Inflammatory macrophage (primary cell): ENCODE measurements around the gene LIPJ.

Experiments used
- DNase-seq, 2 donors: peaks; one replicate each; pipeline ENCODE4 v3.0.0-alpha.2; 2020 to 2022

Gene LIPJ

DNA sequence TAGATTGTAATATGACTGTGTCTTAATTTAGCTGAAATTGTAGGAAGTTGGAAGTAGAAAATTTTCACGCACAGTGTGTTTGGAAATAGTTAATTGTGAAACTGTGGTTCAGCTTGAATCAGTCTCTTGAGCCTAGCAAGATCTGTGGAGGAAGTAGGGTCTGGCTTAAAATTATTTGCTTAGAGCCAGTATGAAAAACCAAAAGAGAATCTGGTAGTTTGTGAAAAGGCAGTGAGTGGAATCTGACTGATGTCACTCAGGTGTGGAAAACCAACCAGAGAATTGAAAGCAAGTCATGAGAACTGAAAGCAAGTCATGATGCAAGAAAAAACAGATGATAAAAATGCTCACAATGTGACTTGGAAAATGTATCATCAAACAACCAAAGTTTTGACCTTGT is 11.5 kb downstream of the LIPJ start:
- peak; percentile 90 to 98 for DNase-seq

DNA sequence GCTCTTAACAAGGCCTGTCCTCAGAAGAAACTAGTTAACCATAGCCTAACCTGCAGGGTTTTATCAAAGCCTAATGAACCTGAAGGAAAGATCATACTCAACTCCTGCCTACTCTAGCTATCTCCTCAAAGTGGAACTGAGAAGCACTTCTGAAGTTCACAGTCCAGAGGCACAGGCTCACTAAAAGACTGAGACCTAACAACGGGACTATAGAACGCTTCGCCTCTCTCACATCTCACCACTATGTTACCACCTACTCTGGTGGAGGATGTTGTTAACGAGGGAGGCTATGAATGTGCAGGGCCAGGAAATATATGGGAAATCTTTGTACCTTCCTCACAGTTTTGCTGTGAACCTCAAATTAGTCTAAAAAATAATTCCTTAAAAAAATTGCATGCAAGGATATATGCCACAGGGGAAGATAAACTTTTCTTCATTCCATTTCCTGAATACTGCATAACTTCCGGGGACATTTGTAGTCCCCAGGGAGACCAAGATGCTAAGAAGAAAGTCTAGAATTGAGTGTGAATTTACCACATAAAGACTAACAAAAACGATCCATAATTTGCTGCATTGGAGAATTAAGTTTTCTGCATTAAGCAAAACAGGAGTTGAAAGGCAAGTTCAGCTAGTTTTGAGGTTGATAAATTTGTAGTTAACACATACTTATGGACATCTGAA is 21.6 kb downstream of the LIPJ start:
- no peak for DNase-seq

DNA sequence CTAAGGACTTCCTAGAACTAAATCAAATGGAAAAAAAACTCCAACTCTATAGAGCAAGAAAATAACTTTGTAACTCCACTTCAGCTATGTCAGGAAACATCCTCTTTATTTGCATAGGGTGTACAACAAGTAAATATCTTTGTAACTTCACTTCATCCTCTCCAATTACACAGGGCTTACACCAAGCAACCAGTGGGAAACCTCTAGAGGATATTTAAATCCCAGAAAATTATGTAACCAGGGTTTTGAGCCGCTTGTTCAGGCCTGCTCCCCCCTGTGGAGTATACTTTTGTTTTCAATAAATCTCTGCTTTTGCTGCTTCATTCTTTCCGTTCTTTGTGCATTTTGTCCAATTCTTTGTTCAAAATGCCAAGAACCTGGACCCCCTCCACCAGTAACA is 22.2 kb downstream of the LIPJ start:
- no peak for DNase-seq

DNA sequence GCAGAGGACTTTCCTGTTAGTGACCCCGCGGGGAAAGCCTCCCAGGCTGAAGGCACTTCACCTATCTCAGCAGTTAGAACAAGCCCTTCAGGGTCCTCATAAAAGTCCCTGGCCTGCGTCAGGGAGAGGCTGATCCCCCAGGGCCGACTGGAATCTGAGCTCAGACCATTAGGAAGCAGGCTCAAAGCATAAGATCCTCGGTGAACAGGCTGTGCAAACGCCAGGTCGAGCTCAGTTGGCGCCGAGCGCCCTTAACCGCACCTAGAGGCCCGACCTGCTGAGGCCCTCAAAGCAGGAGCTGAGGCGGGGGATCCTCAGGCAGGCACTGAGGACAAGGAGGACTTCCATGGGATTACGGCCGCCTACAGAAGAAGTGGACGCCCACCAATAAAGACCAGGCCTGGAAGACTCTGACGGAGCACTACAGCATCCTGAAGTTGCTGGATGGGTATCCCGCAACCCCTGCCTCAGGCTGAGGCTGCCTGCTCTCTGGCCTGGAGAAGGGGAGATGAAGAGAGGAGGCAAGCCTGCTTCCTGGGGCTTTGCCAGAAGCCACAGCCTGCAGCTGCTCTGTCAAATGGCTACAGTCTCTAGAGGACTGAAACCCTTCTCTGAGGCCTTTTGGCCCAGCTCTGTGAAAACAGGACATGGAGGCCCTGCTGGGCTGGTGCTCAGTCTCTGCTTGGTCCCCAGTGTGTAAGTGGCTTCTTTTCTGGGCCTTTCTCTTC is 29.9 kb downstream of the LIPJ start:
- DNase-seq, result no peak

DNA sequence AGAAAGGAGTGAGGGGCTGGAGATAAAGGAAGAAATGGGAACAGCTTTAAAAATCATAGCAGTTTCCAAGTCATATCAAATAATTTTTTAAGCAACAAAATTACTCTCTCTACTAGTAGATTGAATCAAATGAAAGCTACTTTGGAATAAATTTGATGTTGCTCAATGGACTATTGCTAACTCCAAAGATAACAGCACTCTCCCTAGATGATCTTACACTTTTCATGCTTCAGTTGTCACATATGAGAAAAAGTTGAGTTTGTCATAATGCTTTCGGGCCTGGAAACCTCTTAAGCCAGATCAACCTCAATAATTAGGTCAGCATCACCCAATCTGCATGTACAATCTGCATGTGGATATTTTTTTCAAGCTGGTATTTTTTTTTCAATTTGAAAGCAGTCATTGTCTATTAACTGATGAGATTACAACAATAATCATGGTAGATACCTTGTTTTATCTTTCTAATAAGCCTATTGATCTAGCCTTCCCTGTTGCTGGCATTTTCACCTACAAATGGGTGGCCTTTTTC is 31.3 kb downstream of the LIPJ start:
- no peak for DNase-seq

DNA sequence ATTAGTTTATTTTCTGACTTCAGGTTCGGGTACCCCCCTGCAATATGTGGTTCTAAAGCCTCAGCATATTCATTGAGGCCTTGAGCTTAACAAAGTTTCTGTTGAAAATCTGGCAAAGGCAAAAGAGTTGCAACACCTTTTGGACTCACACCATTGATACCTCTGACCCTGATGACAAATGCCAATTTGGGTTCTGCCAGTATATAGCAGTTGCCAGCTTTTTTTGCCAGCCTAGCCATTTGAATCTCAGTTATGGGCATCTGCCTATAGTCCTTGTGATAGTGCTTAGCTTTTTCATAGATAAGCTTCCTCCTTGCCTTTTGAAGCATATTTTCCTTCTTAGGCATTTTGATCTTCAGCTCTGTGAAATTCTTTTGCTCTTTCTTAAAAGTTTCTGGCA is 31.9 kb downstream of the LIPJ start:
- no peak for DNase-seq

DNA sequence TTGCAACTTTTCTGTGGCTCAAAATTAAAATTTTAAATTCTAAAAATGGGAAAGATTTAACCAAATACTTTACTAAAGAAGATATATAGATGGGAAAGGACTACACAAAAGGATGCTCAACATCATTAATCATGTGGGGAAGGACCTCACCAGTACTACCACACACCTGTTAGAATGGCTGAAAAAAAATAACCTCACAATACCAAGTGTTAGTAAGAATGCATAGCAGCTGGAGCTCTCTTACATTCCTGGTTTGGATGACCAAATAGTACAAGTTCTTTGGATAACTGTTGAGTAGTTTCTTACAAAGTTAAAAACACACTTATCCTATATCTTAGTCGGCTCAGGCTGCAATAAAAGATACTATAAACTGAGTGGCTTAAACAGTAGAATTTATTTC is 33.9 kb downstream of the LIPJ start:
- DNase-seq, result no peak

DNA sequence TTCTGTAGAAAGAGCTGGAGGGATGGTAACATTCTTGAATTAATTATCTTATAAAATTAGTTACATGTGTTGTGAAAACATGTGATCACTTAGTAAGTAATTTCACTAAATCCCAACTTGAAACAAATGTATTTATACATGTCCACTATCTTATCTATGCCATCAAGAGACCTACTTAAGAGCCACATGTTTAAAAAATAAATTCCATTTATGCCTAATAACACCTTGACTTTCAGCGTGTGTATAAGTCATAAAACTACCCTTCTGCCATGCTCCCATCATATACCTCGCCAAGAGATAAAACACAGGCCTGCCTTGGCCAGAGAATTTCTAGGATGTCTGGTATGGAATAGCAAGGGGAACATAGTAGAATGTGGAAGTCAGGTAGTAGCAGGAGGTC is 37.3 kb downstream of the LIPJ start:
- no peak for DNase-seq

DNA sequence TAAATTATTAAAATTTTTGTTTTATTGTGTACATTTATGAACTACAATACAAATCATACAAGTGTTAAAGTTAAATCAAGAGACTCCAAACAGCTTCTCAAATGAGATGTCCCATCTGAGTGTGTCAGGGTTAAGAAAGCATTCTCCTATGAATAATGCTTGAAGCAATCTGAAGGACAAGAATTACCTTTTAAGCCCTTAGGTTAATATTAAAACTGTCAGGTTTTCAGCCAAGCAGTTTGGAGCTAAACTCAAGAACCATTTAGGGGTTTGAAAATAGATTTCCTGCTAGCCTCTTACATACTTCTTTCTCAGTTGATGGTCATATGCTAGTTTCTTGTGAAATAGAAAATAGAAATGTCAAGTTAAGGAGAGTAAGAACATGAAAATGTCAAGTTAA is 38.3 kb downstream of the LIPJ start:
- no peak for DNase-seq

DNA sequence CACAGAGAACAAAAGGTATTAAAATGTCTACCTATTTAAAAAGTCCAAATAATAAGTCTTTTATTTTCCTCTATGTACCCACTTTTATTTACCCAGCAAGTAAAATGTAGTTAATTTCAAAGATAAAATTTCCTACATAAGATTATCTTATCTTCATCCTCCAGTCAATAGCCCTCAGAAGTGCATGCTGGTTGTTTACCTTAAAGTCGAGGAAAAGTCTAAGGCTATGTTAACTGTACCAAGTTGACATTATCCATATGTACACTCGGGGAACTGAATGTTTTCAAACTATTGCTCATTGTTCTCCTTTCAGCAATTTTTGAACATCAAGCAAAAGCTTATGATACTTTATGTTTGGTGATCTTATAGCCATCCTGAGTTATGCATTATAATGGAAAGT is 53.6 kb downstream of the LIPJ start:
- DNase-seq, result no peak

DNA sequence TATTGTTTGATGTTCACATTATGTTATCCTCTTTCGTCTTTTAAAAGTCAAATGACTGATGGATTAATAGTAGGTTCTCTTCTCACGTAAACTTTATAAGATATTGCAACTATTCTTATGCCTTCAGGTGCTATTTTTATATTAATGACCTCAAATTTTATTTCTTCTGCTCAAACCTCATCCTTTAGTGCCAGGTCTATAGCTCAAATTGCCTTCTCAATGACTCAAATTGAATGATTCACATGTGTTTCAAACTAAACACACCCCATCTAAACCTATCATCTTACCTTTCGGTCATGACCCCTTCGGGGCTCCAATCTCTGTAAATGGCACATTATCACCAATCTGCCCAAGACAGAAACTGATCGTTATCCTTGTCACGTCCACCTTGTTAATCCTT is 55.6 kb downstream of the LIPJ start:
- DNase-seq, result no peak

DNA sequence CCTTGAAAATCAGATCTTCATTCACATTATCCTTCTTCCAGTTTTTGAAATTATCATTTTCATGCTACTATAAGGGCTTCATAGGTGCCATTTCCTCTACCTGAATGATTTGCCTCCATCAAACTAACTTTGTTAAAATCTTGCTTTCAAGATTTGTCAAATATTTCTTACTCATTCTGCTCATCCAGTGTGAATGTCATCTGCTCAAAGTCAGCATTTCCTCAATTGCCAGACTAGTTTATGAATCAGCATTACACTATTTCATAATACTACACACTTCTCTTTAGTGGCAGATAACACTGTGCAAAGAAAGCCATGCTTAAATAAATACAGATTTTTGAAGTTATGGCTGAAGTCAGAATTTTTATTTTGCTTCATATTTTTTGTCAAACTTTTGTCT is 56.4 kb downstream of the LIPJ start:
- peak; percentile 58 to 79 for DNase-seq

DNA sequence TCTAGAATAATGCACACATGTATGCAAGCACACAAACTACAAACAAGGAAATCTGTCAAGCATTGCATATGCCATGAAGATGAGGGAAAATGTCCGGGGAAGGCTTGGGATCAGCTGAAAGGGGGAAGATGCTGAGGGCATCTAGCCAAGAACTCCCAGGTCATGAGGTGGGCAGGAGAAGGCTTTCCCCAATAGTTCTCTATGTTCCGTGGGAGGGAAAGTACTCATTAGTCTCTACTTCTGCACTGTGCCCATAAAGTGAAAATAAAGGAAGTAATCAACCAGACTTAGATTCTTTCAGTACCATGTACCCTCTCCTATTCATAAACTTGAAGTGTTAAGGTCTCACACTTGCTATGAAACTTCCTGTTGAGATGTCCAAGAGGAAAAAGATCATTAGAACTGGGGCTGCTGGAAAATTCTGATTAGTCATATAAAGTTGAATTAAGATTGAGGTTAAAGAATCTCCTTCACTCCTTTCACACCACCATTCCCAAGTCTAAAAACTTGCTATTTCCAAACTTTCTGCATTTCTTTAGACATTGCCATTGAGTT is 60.6 kb downstream of the LIPJ start:
- DNase-seq, result peak; percentile 38 to 58

DNA sequence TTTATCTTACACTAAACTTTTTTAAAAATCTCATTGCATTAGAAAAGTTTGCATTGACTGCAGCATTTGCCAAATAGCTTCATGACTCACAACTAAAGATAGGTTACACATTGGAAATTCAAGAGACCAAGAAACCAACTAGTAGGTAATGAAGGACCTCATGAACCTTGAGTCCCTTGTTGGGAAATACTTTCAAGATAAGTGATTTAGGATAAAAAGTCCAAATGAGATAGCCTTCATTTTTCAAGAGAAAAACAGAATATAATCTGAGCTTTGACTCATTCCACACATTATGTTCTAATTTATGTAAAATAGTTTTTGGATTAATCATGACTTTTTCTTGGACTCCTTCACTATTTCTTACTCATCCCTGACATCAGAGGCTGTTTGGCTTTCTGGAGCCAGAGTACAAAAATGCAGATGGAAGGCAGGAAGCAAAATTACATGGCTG is 64.6 kb downstream of the LIPJ start:
- no peak for DNase-seq

DNA sequence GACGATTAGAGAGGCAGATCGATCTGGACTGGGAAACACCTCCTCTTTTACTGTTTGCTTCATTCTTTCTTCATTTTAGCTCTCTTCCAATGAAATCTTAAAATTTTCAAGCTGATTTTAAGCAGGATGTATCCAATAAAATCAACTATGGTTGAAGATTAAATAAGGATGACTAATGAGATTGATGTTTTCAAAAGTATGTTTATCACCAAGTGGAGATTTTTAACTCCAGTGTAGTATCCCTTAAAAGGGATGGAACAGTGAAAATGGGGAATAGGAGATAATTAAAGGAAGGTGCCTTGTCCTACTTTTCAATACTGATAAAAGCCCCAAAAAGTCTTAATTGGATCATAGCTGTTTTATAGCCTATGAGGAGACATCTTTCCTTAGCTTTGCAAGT is 66.1 kb downstream of the LIPJ start:
- DNase-seq, result no peak
